SK-N-MC (cell line): ENCODE results near the gene CARS1.
"Not testable (repeated sequence)": the region's sequence is repeated elsewhere in the genome, so short reads cannot be mapped to it uniquely, and the experiment has no call there.

ENCODE experiments used
- DNase-seq: peaks from one replicate; pipeline ENCODE4 v3.0.0-alpha.2; 2011; ENCODE audit warnings: low read depth, low spot score
- H3K27ac ChIP-seq: fragments of 200-600 bp; sonication (generic); 2 replicates; pipeline ENCODE4 v1.5.1; 2016; ENCODE audit warnings: mixed run types
- H3K36me3 ChIP-seq: fragments of 200-600 bp; sonication (generic); 2 replicates; pipeline ENCODE4 v1.6.1; 2017; ENCODE audit warnings: antibody characterized with exemption, low read length, mixed read lengths; ENCODE audit not compliant: insufficient read depth
- H3K4me3 ChIP-seq: fragments of 200-600 bp; sonication (generic); 2 replicates; pipeline ENCODE4 v1.5.1; 2016
- H3K9ac ChIP-seq: fragments of 200-600 bp; sonication (generic); 2 replicates; pipeline ENCODE4 v1.8.0; 2017; ENCODE audit warnings: mixed run types, mixed read lengths; ENCODE audit not compliant: insufficient read length
- H3K9me3 ChIP-seq: fragments of 200-600 bp; sonication (generic); 2 replicates; pipeline ENCODE4 v1.6.1; 2017; ENCODE audit warnings: low read depth, mild to moderate bottlenecking, antibody characterized with exemption, low read length, moderate library complexity, mixed read lengths
- EZH2 ChIP-seq: fragments of 200-600 bp; sonication (generic); IDR thresholded peaks from one replicate; pipeline ENCODE4 v1.6.1; 2017; ENCODE audit warnings: antibody characterized with exemption
- FOXP2 ChIP-seq: optimal IDR thresholded peaks from 2 replicates; pipeline ENCODE3; 2011; ENCODE audit warnings: mild to moderate bottlenecking, moderate library complexity; ENCODE audit not compliant: insufficient read depth; ENCODE audit errors: extremely low read length, control extremely low read depth
- POLR2AphosphoS5 ChIP-seq: IDR thresholded peaks from 2 replicates; pipeline ENCODE4 v1.6.1; 2012; ENCODE audit warnings: mild to moderate bottlenecking, low read depth, low read length, borderline replicate concordance

The CARS1 gene

DNA sequence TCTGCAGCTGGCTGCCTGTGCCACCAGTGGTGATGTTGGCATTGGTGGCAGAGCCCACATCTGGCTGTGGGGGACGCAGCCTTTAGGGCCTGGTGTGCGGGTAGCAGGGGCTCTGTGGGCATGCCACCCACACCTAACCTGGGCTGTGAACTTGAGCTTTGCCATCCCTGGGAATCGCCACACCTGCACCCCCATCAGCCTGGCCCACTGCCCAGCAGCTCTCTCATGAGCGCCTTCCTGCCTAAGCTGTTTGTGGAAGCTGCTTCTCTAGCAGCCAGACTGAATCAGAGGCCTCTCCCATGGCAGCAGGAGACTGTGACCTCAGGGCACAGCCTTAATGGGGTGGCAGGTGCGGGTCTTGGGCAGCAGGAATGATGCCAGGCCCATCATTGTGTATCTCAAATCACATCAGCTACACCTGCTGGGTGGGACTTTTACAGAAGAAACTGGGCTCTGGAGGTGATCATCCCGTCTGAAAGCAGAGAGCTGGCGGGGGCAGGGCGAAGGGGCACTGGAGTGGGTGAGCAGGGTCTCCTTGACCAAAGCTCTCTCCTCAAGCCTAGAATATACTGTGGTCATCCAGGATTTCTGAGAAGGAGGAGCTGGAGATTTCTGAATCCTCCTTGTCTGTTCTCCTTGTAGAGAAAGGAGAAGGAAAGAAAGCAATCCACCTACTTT is 17.8 kb upstream of the CARS1 start:
- Histone ChIP-seq H3K9me3 (no peaks in the 10 kb centered on the region), H3K36me3 (no peaks in the 10 kb centered on the region), H3K4me3 (no peak overlapping the region), H3K9ac (no peak overlapping the region), H3K27ac (no peak overlapping the region)
- no peak for DNase-seq
- TF ChIP-seq EZH2 (no peak), POLR2AphosphoS5 (no peak)

DNA sequence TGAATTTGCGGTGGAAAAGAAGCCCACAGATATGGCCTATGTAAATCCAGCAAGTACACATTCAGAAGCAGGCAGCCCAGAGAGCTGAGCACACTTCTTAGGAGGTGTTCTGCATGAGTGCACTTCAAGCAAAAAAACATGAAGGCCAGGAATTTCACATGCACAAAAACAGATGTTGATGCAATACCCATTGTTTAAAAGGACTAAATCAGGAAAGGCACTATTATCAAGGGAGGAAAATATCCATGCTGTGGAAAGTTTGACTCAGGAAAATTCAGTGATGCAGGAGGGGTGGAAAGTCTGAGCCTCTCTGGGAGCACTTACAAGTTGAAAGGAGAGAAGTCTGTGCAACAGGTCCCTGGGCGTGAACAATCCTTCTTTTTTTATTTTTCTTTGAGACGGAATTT is 15.8 kb upstream of the CARS1 start:
- no peaks in the 10 kb centered on the region for H3K36me3 ChIP-seq
- no peak overlapping the region for H3K4me3 ChIP-seq
- DNase-seq, result no peak
- H3K9me3 ChIP-seq, result no peaks in the 10 kb centered on the region
- no peak overlapping the region for H3K9ac ChIP-seq
- H3K27ac ChIP-seq, result no peak overlapping the region
- TF ChIP-seq EZH2, result no peak
- no peak for TF ChIP-seq POLR2AphosphoS5
- no peak for TF ChIP-seq FOXP2

DNA sequence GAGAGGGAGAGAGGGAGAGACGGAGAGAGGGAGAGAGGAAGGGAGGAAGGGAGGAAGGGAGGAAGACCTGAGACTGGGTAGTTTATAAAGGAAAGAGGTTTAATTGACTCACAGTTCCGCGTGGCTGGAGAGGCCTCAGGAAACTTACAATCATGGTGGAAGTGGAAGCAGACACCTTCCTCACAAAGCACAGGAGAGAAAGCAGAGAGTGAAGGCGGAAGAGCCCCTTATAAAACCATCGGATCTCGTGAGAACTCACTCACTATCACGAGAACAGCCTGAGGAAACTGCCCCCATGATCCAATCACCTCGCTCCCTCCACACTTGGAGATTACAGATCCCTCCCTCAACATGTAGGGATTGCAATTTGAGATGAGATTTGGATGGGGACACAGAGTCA is 12.2 kb upstream of the CARS1 start:
- Histone ChIP-seq H3K4me3 (no peak overlapping the region), H3K9ac (no peak overlapping the region), H3K9me3 (no peaks in the 10 kb centered on the region), H3K27ac (no peak overlapping the region), H3K36me3 (no peaks in the 10 kb centered on the region)
- TF ChIP-seq EZH2, result no peak
- no peak for TF ChIP-seq FOXP2
- TF ChIP-seq POLR2AphosphoS5, result no peak
- DNase-seq, result no peak

DNA sequence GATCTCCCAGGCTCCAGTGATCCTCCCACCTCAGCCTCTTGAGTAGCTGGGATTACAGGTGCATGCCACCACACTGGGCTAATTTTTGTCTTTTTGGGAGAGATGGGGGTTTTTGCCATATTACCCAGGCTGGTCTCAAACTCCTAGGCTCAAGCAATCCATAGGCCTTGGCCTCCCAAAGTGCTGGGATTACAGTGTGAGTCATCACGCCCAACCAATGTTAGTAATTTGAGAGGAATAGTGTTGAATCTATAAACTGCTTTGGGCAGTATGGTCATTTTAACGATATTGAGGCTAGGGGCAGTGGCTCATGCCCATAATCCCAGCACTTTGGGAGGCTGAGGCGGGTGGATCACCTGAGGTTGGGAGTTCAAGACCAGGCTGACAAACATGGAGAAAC is 9.1 kb upstream of the CARS1 start:
- not testable (repeated sequence) for DNase-seq, H3K4me3 ChIP-seq, H3K27ac ChIP-seq, H3K36me3 ChIP-seq, H3K9me3 ChIP-seq, H3K9ac ChIP-seq

DNA sequence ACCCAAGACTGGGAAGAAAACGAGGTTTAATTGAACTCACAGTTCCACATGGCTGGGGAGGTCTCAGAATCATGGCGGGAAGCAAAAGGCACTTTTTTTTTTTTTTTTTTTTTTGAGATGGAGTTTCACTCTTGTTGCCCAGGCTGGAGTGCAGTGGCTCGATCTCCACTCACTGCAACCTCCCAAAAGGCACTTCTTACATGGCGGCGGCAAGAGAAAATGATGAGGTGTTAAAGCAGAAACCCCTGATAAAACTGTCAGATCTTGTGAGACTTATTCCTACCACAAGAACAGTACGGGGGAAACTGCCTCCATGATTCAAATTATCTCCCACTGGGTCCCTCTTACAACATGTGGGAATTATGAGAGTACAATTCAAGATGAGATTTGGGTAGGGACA is 7.5 kb upstream of the CARS1 start:
- not testable (repeated sequence) for H3K4me3 ChIP-seq, H3K36me3 ChIP-seq, DNase-seq, H3K9me3 ChIP-seq, H3K27ac ChIP-seq, H3K9ac ChIP-seq

DNA sequence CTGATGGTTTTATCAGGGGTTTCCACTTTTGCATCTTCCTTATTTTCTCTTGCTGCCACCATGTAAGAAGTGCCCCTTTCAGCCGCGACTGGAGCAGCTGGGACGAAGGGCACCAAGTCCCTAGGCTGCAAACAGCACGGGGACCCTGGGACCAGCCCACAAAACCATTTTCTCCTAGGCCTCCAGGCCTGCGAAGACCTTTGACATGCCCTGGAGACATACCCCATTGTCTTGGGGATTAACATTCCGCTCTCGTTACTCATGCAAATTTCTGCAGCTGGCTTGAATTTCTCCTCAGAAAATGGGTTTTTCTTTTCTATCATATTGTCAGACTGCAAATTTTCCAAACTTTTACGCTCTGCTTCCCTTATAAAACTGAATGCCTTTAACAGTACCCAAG is 6.7 kb upstream of the CARS1 start:
- not testable (repeated sequence) for H3K9ac ChIP-seq, H3K9me3 ChIP-seq, H3K36me3 ChIP-seq, H3K27ac ChIP-seq, DNase-seq, H3K4me3 ChIP-seq

DNA sequence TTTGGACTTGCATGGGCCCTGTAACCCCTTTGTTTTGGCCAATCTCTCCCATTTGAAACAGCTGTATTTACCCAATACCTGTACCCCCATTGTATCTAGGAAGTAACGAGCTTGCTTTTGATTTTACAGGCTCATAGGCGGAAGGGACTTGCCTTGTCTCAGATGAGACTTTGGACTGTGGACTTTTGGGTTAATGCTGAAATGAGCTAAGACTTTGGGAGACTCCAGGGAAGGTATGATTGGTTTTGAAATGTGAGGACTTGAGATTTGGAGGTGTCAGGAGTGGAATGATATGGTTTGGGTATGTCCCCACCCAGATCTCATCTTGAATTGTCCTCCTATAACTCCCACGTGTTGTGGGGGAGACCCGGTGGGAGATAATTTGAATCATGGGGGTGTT is 6.2 kb upstream of the CARS1 start:
- H3K27ac ChIP-seq, result not testable (repeated sequence)

DNA sequence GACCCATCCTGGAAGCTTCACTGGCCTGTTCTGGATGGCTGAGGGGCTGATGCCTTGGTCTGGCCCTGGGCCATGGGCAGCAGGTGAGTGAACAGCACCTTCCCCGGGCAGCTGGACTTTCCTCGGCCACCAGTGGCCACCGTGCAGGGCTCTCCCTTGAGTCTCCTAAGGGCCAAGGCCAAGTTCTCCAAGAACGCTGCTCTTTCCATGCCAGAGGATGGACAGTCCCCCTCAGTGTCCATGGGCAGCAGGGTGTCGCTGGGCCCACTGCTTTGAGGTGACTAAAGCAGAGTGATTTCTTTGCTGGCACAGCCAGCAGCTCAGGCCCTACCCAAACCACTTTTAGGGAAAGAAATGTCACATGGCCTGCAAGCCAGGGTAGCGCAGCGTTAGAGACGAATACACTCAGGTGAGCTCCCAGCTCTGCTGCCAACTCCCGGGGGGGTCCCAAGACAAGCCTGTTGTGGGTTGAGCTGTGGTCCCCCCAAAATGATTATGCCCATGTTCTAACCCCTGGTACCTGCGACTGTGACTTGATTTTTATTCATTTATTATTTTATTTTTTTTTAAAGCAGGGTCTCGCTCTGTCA is 3.3 kb upstream of the CARS1 start:
- Histone ChIP-seq H3K36me3 (peaks cover 3% of the 10 kb centered on the region; the same call in 1 of the 2 replicates), H3K9ac (no peak overlapping the region), H3K4me3 (no peak overlapping the region), H3K27ac (no peak overlapping the region), H3K9me3 (no peaks in the 10 kb centered on the region)
- DNase-seq, result no peak
- TF ChIP-seq EZH2 (no peak), FOXP2 (no peak), POLR2AphosphoS5 (no peak)

More for the DNA sequence above, 6.2 kb upstream of the CARS1 start:
- H3K36me3 ChIP-seq, H3K9ac ChIP-seq, H3K4me3 ChIP-seq, DNase-seq, H3K9me3 ChIP-seq: not testable (repeated sequence)

DNA sequence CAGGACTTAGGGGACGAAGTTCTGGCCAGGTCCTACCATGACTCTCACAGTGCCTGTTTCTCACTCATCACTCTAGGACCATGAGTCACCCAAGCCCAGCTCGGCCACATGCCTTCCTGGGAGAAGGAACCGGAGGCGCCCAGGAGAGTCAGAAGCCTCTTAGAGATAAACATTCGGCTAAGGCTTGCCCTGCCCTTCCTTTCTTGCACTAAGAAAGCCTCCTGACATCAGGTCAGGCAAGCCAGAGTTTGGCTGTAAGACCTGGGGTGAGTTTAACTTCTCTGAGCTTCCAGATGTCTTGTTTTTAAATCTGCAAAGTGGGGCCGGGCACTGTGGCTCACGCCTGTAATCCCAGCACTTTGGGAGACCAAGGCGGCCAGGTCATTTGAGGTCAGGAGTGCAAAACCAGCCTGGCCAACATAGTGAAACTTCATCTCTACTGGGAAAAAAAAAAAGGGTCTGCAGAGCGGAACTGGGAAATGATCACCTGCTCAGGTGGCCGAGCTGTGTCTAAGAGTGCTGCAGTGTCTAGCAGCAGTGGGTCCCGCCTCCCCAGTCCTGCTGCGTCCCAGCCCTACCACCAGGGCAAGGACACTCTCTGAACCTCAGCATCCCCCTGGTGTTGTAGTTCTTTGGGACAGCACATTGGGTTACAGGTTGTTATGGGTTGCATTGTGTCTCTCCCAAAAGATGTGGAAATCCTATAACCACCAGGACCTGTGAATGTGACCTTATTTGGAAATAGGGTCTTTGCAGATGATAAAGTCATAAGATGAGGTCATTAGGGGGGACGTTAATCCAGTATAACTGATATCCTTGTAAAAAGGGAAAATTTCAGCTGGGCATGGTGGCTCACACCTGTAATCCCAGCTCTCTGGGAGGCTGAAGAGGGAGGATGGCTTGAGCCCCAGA is 1.8 kb upstream of the CARS1 start:
- DNase-seq, result no peak
- H3K9ac ChIP-seq, result no peak overlapping the region

More for the DNA sequence above, 1.8 kb upstream of the CARS1 start:
- TF ChIP-seq EZH2 (no peak), POLR2AphosphoS5 (no peak), FOXP2 (no peak)
- H3K9me3 ChIP-seq, result no peaks in the 10 kb centered on the region
- peaks cover 15% of the 10 kb centered on the region; the same call in 1 of the 2 replicates for H3K36me3 ChIP-seq
- H3K4me3 ChIP-seq, result no peak overlapping the region
- no peak overlapping the region for H3K27ac ChIP-seq
